AG10803 (cell line): ENCODE data around the gene KRT4.

ENCODE experiments used
- DNase-seq: peaks from one replicate; pipeline ENCODE4 v3.0.0; 2010; ENCODE audit warnings: low read depth
- H3K4me3 ChIP-seq: 2 replicates; pipeline ENCODE4 v1.5.1; 2011; ENCODE audit warnings: mild to moderate bottlenecking, low read length, control low read depth
- CTCF ChIP-seq: conservative IDR thresholded peaks from 2 replicates; pipeline ENCODE4 v1.5.1; 2011; ENCODE audit warnings: mild to moderate bottlenecking, low read length, control low read depth, inconsistent platforms

KRT4 gene

GRCh38 chr12:52799505-52800211 is 14.3 kb downstream of the KRT4 start:
- TF ChIP-seq CTCF, result no peak
- H3K4me3 ChIP-seq, result no peak overlapping the region
- DNase-seq, result no peak

- peak; percentile 57 for DNase-seq
- no peak overlapping the region for H3K4me3 ChIP-seq
- no peak for TF ChIP-seq CTCF
These were observed 15.0 kb downstream of the KRT4 start for GRCh38 chr12:52798671-52799504.

GRCh38 chr12:52798003-52798670 is 15.8 kb downstream of the KRT4 start:
- no peak for TF ChIP-seq CTCF
- H3K4me3 ChIP-seq, result no peak overlapping the region
- DNase-seq, result peak; percentile 75

GRCh38 chr12:52797529-52797894 is 16.4 kb downstream of the KRT4 start:
- no peak for TF ChIP-seq CTCF
- no peak for DNase-seq
- H3K4me3 ChIP-seq, result no peak overlapping the region

GRCh38 chr12:52796839-52797528 is 16.9 kb downstream of the KRT4 start:
- H3K4me3 ChIP-seq, result no peak overlapping the region
- TF ChIP-seq CTCF, result no peak
- no peak for DNase-seq

- no peak for TF ChIP-seq CTCF
- DNase-seq, result no peak
- H3K4me3 ChIP-seq, result no peak overlapping the region
These were observed 17.5 kb downstream of the KRT4 start for GRCh38 chr12:52796429-52796794.
